SW480 (cell line): ENCODE results near the gene FBLIM1.
"Not testable (repeated sequence)": the region's sequence is repeated elsewhere in the genome, so short reads cannot be mapped to it uniquely, and the experiment has no call there.

Experiments used
- DNase-seq: peaks from one replicate; pipeline ENCODE4 v3.0.0-alpha.2; 2016; ENCODE audit warnings: low spot score

FBLIM1 gene

GRCh38 chr1:15768388-15768787 lies 9.8 kb downstream of the FBLIM1 start:
- no peak for DNase-seq

DNA sequence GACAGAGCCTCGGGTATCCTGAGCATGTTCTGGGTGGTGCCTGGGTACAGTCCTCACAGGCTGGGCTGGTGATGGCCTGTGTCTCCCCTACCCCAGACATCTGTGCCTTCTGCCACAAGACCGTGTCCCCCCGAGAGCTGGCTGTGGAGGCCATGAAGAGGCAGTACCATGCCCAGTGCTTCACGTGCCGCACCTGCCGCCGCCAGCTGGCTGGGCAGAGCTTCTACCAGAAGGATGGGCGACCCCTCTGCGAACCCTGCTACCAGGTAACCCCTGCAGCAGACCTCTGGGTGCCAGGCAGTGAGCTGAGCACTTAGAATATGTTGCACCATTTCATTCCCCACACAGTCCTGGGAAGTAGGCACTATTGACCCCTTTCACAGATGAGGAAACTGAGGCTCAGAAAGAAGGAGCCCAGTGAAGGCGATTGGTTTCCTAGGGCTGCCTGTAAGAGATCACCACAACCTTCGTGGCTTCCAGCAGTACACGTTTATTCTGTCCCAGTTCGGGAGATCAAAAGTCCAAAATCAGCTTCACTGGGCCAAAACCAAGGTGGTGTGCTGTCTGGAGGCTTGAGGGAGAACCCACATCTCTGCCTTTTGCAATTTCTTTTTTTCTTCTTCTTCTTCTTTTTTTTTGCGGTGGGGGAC lies 11.8 kb downstream of the FBLIM1 start:
- no peak for DNase-seq

DNA sequence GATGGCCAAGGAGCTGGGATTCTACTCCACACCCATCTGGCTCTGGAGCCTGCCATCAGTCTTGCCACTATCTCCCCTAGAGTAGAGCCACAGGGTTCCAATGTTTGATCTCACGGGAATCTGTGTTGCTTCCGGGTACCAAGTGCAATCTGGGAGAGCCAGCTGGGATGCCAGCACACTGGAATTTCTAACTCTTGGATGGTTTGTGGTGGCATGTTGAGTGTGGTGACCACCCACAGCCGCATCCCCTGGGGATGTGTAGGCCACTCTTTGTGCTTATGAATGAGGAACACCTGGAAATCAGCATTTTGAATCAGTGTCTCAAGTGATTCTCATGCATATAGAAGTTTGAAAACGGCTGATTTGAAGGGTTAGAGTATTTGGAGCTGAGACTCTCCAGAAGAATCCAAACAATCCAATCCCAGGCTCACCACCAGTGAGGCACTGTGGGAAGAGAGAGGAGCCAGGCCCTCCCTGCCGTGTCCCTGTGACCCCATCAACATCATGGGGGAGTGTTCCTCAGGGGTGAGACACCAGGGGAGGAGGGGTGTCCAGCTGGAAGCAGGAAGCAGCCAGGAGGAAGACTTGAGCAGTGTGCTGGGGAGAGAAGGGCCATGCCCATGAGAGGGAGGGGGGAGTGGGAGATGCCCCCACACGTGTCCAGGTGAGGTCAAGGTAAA lies 13.4 kb downstream of the FBLIM1 start:
- no peak for DNase-seq

- no peak for DNase-seq
Measured at GRCh38 chr1:15775706-15776105, 17.1 kb downstream of the FBLIM1 start.

- DNase-seq = no peak
Measured at GRCh38 chr1:15777909-15778707, 19.5 kb downstream of the FBLIM1 start.

DNA sequence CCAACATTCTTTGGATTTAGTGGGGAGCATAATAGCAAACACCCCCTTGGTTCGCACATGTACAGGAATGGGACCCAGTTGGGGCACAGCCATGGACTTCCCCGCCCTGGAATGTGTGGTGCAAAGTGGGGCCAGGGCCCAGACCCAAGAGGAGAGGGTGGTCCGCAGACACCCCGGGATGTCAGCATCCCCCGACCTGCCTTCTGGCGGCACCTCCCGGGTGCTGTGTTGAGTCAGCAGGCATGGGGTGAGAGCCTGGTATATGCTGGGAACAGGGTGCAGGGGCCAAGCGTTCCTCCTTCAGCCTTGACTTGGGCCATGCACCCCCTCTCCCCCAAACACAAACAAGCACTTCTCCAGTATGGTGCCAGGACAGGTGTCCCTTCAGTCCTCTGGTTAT lies 27.1 kb downstream of the FBLIM1 start:
- DNase-seq = no peak

DNA sequence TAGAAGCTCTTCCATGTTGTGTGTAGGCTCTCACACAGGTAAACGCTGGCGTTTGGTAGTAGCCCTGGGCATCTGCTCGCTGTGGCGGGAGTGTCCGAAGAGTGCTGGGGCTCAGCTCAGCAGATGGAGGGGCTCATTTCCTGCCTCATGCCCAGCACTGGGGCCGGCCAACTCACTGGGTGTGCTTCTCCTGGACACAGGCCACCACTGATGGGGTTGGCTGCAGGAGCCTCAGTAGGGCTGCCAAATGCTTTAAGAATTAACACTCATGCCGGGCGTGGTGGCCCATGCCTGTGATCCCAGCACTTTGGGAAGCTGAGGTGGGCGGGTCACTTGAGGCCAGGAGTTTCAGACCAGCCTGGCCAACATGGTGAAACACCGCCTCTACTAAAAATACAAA lies 28.0 kb downstream of the FBLIM1 start:
- no peak for DNase-seq

DNA sequence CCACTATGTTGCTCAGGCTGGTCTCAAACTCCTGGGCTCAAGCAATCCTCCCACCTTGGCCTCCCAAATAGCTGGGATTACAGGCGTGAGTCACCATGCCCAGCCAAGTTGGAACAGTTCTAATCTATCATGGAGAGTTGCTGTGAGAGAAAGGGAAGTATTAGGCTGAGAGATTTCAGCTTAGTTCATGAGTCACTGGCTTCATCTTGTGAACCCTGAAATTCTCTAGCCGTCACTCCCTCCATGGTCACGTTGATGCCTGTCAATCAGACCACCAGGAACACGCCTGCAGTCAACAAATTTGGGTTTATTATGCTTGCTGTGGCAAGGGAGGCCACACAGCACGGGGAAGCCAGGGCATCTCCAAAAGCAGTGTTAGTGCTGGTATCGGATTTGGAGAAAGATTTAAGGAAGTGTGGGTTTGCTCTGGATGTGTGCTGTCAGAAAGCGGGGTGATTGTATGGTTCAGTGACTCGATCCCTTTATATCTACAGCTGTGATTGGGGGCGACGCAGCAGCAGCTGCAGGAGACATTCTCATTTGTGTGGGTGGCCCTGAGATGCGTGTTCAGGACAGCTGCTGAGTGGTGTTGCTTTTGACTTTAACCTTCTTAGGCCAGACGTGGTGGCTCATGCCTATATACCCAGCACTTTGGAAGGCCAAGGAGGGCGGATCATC lies 30.2 kb downstream of the FBLIM1 start:
- no peak for DNase-seq

GRCh38 chr1:15796086-15796462 lies 37.5 kb downstream of the FBLIM1 start:
- no peak for DNase-seq

DNA sequence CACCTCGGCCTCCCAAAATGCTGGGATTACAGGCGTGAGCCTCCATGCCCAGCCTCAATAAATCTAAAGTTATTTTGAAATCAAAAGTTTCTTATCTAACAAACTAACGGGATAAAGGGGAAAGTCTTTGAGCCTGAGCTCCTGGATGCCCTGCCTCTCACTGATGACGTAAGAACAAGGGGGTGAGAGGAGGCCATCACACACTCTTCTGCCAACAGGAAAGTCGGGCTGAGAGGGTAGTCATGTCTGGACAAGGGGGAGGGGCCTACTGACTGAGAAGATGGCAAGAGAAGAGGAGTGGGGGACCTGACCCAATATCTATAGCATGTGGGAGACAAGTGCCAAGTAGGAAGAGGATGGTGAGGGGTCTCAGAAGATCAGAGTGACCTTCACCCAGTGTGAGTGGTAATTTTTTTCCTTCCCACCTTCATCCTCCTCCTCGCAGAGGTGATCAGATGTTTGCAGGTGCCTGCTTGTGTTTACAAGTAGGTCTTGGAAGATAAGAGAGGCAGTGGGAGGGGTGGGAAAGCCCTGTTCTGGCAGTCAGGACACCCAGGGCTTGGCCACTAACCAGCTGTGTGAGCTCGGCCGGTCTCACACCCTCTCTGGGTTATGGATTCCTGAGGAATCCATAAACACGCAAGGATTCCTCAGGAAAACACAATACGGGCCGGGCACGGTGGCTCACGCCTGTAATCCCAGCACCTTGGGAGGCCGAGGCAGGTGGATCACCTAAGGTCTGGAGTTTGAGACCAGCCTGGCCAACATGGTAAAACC lies 39.2 kb downstream of the FBLIM1 start:
- DNase-seq = peak; percentile 38

DNA sequence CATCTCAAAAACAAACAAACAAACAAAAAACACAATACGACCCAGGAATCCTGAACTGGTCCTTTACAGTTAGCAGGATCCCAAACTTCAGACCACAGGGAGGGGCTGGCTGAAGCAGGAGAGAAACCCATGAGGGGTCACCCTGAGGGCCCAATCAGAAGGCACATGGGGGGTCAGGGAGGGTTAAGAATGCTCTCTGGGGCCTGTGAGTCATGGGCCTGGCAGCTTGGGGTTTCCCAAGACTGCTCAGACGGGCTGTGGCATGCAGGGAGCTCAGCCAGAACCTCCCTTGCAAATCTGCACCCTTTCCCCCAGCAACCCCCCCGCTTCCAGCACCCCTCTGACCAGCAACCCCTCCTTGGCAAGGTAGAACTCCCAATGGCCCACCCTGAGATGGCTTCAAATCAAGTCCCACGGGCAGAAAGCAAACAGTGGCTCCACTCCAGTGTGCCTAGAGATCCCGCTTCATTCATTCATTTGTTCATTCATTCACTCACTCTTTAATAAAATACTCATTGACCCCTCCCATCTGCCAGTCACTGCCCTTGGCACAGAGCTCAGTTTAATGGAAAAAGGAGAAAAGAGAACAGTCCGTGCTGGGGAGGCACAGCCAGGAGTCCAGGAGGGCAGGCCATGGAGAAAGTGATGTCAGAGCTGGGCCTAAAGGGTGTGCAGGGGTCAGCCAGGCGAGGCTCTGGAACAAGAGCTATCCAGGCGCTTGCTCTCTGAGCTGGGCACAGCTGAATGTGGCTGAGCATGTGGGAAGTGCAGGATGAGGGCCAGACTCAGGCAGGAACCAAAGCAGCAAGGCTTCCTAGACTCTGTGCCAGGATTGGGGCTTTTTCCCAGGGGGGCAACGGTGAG lies 40.6 kb downstream of the FBLIM1 start:
- peak; percentile 89 for DNase-seq

- peak; percentile 99 for DNase-seq
Measured at GRCh38 chr1:15799928-15800835, 41.6 kb downstream of the FBLIM1 start.

DNA sequence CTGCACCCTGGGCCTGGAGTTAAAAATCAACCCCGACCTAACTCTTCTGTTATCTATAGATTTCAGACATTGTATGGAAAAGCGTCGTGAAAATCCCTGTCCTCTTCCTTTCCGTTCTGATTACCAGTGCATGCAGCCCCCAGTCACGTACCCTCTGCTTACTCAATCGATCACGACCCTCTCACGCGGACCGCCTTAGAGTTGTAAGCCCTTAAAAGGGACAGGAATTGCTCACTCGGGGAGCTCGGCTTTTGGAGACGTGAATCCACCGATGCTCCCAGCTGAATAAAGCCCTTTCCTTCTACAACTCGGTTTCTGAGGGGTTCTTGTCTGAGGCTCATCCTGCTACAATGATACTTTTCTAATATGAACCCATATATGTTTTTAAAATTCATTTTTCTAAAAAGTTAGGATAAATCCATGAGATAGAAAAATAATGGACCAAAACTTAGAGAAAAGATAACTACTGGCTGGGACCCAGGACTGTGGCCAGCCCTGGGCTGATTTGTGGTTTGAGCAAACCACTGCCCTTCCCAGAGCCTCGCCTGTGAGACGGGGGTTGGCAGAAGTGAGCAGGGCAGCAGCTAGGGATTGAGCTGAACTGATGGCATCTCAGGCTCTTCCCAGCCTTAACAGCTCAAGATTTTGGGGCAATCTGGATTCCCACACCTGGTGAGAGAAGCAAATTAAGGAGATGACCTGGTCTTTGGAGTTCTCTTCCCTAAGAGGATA lies 43.8 kb downstream of the FBLIM1 start:
- peak; percentile 44 for DNase-seq

GRCh38 chr1:15803380-15803779 lies 44.8 kb downstream of the FBLIM1 start:
- DNase-seq = no peak

- no peak for DNase-seq
Measured at GRCh38 chr1:15804060-15804459, 45.5 kb downstream of the FBLIM1 start.

GRCh38 chr1:15807121-15807520 lies 48.5 kb downstream of the FBLIM1 start:
- DNase-seq = no peak

GRCh38 chr1:15807549-15807948 lies 49.0 kb downstream of the FBLIM1 start, which contains the start of gene UQCRHL:
UQCRHL (minus strand) TSS chr1:15807649; CDS start chr1:15807649, 0 bp downstream.
- not testable (repeated sequence) for DNase-seq

DNA sequence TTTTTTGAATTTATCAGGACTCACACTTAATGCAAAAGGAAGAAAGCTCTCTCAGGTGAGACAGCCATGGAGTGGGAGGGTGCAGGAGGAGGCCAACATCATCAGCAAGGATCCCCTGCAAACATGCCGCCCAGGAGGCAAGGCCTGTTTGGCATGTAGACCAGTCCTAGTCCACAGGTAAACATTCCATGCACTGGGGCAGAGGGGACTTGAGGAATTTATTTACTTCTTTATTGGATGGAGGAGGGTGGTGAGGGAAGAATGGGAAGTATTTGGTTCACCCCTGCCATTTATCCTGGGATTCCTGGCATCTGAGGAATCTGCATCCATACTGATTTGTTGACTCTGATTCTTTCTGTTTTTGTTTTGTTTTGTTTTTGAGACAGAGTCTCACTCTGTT lies 50.4 kb downstream of the FBLIM1 start:
- DNase-seq = no peak

DNA sequence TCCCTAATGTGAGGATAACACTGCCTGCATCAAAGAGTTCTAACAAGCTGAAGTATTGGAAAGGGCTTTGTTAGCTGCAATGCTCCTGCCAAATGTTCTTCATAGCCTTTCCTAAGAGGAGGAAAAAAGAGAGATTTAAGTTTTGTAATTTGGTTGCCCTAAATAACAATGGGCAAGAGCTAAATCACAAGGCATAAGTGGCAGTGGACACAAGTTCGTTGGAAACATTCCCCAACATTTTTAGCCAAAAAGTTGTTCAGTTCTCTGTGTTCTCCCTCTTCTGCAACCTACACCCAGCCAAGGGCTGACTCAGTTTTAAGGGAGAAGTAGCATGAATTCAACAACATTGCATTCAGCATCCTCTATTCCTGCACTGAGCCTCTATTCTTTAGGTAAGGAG lies 51.5 kb downstream of the FBLIM1 start:
- no peak for DNase-seq
